HG02970 (cell line): ENCODE data around the gene OR2A1.
"Not testable (repeated sequence)": the region's sequence is repeated elsewhere in the genome, so short reads cannot be mapped to it uniquely, and the experiment has no call there.

Experiments used
- ATAC-seq: cut with Tn5 transposase; IDR thresholded peaks from one replicate; pipeline ENCODE4 v1.9.1; 2021; ENCODE audit warnings: mild to moderate bottlenecking, moderate library complexity, moderate number of reproducible peaks; ENCODE audit not compliant: unreplicated experiment, low FRiP score

OR2A1 gene

GRCh38 chr7:144321677-144322206 lies 9.5 kb downstream of the OR2A1 start:
- not testable (repeated sequence) for ATAC-seq

- ATAC-seq: not testable (repeated sequence)
These were observed 11.1 kb downstream of the OR2A1 start for GRCh38 chr7:144323359-144323758.

GRCh38 chr7:144325868-144326267 lies 13.6 kb downstream of the OR2A1 start:
- not testable (repeated sequence) for ATAC-seq

GRCh38 chr7:144330044-144330443 lies 17.8 kb downstream of the OR2A1 start:
- not testable (repeated sequence) for ATAC-seq

- not testable (repeated sequence) for ATAC-seq
These were observed 19.2 kb downstream of the OR2A1 start for GRCh38 chr7:144331221-144331995.

GRCh38 chr7:144331996-144332288 lies 19.7 kb downstream of the OR2A1 start:
- not testable (repeated sequence) for ATAC-seq

GRCh38 chr7:144348625-144349024 lies 36.4 kb downstream of the OR2A1 start:
- not testable (repeated sequence) for ATAC-seq

- ATAC-seq: not testable (repeated sequence)
These were observed 39.4 kb downstream of the OR2A1 start for GRCh38 chr7:144351667-144352066.

- peak; percentile 76 for ATAC-seq
These were observed 43.1 kb downstream of the OR2A1 start, which contains the start of gene ARHGEF5 for GRCh38 chr7:144355176-144355822. TSS of gene ARHGEF5 (plus strand) at chr7:144355402. CDS start at chr7:144362670, 7,268 bp downstream.

GRCh38 chr7:144356185-144356584 lies 44.0 kb downstream of the OR2A1 start:
- not testable (repeated sequence) for ATAC-seq

GRCh38 chr7:144356860-144357259 lies 44.6 kb downstream of the OR2A1 start:
- ATAC-seq: not testable (repeated sequence)

GRCh38 chr7:144362061-144362460 lies 49.8 kb downstream of the OR2A1 start:
- ATAC-seq: not testable (repeated sequence)

GRCh38 chr7:144365523-144365922 lies 53.3 kb downstream of the OR2A1 start:
- ATAC-seq: not testable (repeated sequence)

- ATAC-seq: not testable (repeated sequence)
These were observed 55.0 kb downstream of the OR2A1 start for GRCh38 chr7:144367250-144367649.

- not testable (repeated sequence) for ATAC-seq
These were observed 57.0 kb downstream of the OR2A1 start for GRCh38 chr7:144369221-144369620.
